Right lobe of liver (tissue), 4 donors: Measurements from ENCODE around the gene CLHC1.

Source experiments
- CTCF ChIP-seq, 4 donors: fragments of 200-600 bp in 3 of 4; fragments of 450-650 bp in 1 of 4; IDR thresholded peaks; one replicate each; pipeline versions ENCODE4 v1.5.1 to v1.8.0; 2016 to 2022; ENCODE audit warnings: antibody characterized with exemption in 4 of 4, mild to moderate bottlenecking in 2 of 4
- POLR2A ChIP-seq: fragments of 450-650 bp; IDR thresholded peaks from one replicate; pipeline ENCODE4 v1.6.1; 2017; ENCODE audit warnings: antibody characterized with exemption, mild to moderate bottlenecking
- donor health status: DM: no; HTN: no; CAD: no.
- donor health status: DM: no; HTN: no; CAD: no.
- donor health status: DM: no; HTN: yes; CAD: no.

GRCh38 chr2:55245411-55245810 lies 13.3 kb upstream of the CLHC1 start:
- no peak for TF ChIP-seq POLR2A
- no peak for TF ChIP-seq CTCF (IDR thresholded peaks at IDR 0.05)
